Cardiac muscle cell (in vitro differentiated cells and primary cell): ENCODE results near the gene DDX41. TPM values are rescaled to one million over a fixed set of nuclear protein-coding genes. Genes with fewer than 3 reads are reported as not detected.

Source experiments
- DNase-seq, 2 donors: peaks; one replicate each; pipeline versions ENCODE4 v3.0.0 to v3.0.0-alpha.2; 2010 to 2017; ENCODE audit warnings: low read depth in 1 of 2, low spot score in 1 of 2
- H3K27ac ChIP-seq: fragments of 200-600 bp; sonication (generic); 2 replicates; pipeline ENCODE4 v1.5.1; 2016
- H3K27me3 ChIP-seq: fragments of 200-600 bp; sonication (generic); 2 replicates; pipeline ENCODE4 v1.6.0; 2016; ENCODE audit warnings: control low read depth
- H3K36me3 ChIP-seq: fragments of 200-600 bp; sonication (generic); 2 replicates; pipeline ENCODE4 v1.5.1; 2016; ENCODE audit warnings: control low read depth
- H3K4me1 ChIP-seq: fragments of 200-600 bp; sonication (generic); 2 replicates; pipeline ENCODE4 v1.8.1; 2017; ENCODE audit warnings: low read depth, mild to moderate bottlenecking, mixed run types
- H3K4me3 ChIP-seq: fragments of 200-600 bp; sonication (generic); 2 replicates; pipeline ENCODE4 v1.5.1; 2016; ENCODE audit warnings: mild to moderate bottlenecking
- H3K9me3 ChIP-seq: fragments of 200-600 bp; sonication (generic); 2 replicates; pipeline ENCODE4 v1.5.1; 2017; ENCODE audit warnings: low read depth, mild to moderate bottlenecking, control low read depth
- polyA plus RNA-seq: library from polyadenylated mRNA; unstranded; fragments of >200 nt; fragmentation: Nextera tagmentation; extraction: Ambion mirVana; gene quantifications from 2 replicates; pipeline ENCODE4 v1.2.1, GENCODE V29; 2016
- total RNA-seq: library from RNA; depleted of rRNA; stranded (reverse); fragments of >200 nt; gene quantifications from 2 replicates; pipeline ENCODE4 v1.2.3, GENCODE V29; 2016
- TF ChIP-seq, protein P1 (sequence below): IDR thresholded peaks from 2 replicates; pipeline ENCODE4 v1.5.1; 2012; ENCODE audit warnings: low read depth, mild to moderate bottlenecking, low read length

Gene DDX41
- total and polyA plus RNA-seq, 2 experiments from 2014 or later: 109 to 183 TPM

DNA sequence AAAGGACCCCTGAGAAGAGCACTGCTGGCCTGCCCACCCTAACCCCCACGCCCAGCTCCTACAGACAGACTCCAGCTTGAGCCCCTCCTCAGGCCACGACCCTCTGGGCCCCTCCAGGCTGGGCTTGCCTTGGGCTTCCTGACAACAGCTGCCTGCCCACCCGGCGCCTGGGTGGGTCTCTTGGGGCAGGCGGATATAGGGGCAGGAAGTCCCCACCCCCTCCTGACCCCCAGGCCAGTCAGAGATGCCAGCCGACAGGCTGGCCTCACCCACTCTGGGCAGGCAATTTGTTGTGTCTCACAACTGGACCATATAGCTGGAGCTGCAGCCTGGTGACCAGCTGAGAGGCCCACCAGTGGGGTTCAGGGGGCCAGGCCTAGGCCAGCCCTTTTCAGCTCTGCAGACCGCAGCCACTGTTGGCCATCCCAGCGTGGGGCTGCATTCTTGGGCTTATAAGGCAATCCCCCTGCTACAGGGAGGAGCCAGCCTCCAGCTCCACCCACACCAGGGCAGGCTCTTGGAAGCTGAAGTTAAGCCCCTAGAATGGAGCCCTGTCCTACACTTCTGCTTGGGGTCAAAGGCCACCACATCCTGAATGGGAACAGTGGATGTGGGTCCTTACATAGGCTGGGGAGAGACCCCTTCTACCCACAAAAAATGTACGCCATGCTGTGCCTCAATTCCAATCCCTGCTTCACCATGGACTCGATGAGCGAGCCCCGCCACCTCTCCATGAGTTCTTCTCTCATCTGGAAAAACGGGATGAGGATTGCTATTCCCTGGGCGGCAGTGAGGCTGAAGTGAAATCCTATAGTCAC is 21.3 kb downstream of the DDX41 start:
- peaks cover 33% of the 10 kb centered on the region for H3K4me1 ChIP-seq
- DNase-seq: peak; percentile 92 to 96
- TF ChIP-seq, protein P1, sequence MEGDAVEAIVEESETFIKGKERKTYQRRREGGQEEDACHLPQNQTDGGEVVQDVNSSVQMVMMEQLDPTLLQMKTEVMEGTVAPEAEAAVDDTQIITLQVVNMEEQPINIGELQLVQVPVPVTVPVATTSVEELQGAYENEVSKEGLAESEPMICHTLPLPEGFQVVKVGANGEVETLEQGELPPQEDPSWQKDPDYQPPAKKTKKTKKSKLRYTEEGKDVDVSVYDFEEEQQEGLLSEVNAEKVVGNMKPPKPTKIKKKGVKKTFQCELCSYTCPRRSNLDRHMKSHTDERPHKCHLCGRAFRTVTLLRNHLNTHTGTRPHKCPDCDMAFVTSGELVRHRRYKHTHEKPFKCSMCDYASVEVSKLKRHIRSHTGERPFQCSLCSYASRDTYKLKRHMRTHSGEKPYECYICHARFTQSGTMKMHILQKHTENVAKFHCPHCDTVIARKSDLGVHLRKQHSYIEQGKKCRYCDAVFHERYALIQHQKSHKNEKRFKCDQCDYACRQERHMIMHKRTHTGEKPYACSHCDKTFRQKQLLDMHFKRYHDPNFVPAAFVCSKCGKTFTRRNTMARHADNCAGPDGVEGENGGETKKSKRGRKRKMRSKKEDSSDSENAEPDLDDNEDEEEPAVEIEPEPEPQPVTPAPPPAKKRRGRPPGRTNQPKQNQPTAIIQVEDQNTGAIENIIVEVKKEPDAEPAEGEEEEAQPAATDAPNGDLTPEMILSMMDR: no peak

DNA sequence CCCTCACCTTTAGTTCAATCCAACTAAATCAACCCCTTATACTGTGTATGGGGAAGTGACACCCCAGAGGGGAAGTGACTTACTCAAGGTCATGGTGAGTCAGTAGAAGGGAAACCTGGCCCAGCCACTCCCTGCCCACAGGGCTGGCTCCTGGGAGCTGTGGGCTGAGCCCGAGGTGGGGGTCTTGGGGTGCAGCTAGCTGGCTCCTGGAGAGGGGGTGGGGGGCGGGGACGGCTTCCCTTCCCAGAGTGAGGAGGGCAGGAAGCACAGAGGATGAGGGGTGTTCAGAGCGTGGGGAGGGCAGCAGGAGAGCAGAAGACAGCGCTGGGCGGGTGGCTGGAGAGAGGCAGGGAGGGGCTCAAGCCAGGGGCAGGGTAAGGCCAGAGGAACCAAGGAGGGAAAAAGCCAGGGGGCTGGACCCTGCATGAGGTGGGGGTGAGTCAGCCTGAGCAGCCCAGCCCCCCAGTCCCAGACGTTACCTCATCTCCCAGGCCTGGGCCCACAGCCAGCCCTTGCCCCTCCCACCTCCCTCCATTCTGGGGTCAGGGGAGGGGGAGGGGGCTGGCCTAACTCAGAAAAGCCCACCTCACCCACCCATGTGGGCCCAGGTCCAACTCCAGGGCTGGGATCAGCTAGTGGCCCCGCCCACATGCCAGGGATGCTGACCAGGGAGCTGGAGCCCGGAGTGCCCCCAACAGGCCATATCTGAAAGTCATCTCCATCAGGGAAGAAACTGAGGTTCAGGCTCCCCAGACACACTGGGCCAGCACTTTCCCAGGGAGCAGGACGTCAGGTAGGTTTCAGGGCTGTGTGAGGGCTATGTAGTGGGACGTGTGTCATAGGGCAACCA is 22.2 kb downstream of the DDX41 start:
- Histone ChIP-seq H3K4me3 (no peak overlapping the region), H3K4me1 (peaks cover 33% of the 10 kb centered on the region)
- peak; percentile 62 to 90 for DNase-seq

More for the DNA sequence above, 21.3 kb downstream of the DDX41 start:
- Histone ChIP-seq H3K9me3 (no peaks in the 10 kb centered on the region), H3K4me3 (peak overlapping the region; percentile 84), H3K27me3 (no peaks in the 10 kb centered on the region), H3K27ac (peak overlapping the region; percentile 100), H3K36me3 (peaks cover 13% of the 10 kb centered on the region)

DNA sequence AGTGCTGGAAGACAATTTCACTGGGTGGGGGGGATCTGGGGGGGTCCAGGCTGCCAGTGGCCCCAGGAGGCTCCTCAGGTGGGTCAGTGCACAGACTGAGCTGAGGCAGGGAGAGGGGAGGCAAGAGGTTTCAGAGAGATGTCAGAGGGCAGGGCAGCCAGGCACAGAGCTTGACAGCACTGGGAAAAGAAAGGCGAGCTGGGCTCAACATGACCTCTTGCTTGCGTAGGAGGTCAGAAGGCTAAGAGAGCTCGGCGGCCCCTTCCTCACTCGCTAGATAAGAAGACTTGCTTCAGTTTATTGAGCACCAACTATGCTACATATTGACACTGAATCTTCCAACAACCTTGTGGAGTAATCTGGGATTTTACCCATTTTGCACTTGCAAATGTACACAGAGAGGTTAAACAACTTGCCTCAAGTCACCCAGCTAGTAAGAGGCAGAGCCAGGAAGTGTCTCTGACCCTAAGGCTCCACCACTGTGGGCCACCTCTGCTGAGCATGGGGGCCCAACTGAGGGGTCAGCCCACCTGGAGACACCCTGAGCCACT is 22.9 kb downstream of the DDX41 start:
- no peaks in the 10 kb centered on the region for H3K27me3 ChIP-seq
- H3K4me1 ChIP-seq: peaks cover 33% of the 10 kb centered on the region
- H3K9me3 ChIP-seq: no peaks in the 10 kb centered on the region
- TF ChIP-seq, protein P1: no peak
- peaks cover 28% of the 10 kb centered on the region for H3K36me3 ChIP-seq
- H3K4me3 ChIP-seq: no peak overlapping the region
- DNase-seq: no peak
- peak overlapping the region; percentile 100 for H3K27ac ChIP-seq

More for the DNA sequence above, 22.2 kb downstream of the DDX41 start:
- Histone ChIP-seq H3K27me3 (no peaks in the 10 kb centered on the region), H3K9me3 (no peaks in the 10 kb centered on the region), H3K36me3 (peaks cover 22% of the 10 kb centered on the region), H3K27ac (peak overlapping the region; percentile 100)
- TF ChIP-seq, protein P1: peak; percentile 35

DNA sequence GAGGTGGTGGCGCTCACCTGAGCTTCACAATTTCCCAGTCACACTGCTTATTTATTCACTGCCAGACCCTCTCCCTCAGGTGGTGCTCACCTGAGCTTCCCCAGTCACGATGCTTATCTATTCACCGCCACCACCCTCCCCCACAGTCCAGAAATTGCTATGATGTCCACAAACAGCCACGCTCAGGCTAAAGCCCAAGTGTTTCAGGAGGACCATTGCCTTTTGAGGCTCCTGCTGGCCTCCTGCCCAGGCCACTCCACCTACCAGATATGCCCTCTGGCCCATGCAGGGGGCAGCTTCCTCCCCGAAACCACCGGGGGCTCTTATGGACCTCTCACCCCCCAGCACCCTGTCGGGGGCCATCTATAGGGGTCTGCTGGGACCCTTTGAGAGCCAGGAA is 23.9 kb downstream of the DDX41 start:
- H3K4me1 ChIP-seq: peaks cover 26% of the 10 kb centered on the region
- peak overlapping the region; percentile 5 for H3K27ac ChIP-seq
- TF ChIP-seq, protein P1: no peak
- no peak for DNase-seq
- H3K4me3 ChIP-seq: no peak overlapping the region
- no peaks in the 10 kb centered on the region for H3K27me3 ChIP-seq
- H3K36me3 ChIP-seq: peaks cover 35% of the 10 kb centered on the region
- H3K9me3 ChIP-seq: no peaks in the 10 kb centered on the region

DNA sequence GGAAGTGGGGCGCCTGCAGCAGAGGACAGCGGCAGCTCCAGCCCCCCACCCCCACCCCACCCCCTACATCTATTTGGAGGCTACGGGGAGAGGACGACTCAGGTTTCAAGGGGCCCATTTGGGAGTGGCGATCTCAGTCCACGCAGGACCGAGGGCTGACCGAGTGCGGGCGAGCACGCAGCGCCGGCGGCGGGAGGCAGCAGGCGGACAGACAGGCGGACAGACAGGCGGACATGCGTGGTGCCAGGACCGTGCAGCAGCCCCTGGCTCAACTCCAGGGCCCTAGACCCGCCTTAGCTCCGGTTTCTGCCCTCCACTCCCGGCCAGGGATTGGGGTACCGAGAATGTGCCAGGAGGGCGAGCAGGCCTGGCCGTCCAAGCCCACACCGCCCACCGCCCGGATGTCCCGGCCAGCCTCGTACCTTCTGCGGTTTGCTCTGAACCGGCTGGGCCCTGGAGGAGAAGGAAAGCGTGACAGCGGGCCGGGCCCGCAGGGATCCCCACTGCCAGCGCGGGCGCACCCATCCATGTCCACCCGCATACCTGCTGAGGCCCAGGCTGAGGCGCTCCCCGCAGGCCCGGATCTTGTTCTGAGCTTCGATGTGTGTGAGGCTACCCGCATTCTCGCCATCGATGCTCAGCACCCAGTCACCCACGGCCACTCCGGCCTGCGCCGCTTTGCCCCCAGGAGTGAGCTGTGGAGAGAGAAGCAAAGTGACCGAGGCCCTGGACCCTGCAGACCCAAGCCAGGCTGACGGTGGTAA is 24.6 kb downstream of the DDX41 start:
- Histone ChIP-seq H3K36me3 (peaks cover 41% of the 10 kb centered on the region), H3K4me3 (no peak overlapping the region), H3K27ac (peak overlapping the region; percentile 5), H3K4me1 (peaks cover 26% of the 10 kb centered on the region), H3K27me3 (no peaks in the 10 kb centered on the region), H3K9me3 (no peaks in the 10 kb centered on the region)
- TF ChIP-seq, protein P1: no peak
- no peak for DNase-seq
